GM18909 (cell line): ENCODE results near the gene SLC8A1.

Source experiments
- ATAC-seq: cut with Tn5 transposase; IDR thresholded peaks from one replicate; pipeline ENCODE4 v1.9.1; 2021; ENCODE audit warnings: mild to moderate bottlenecking; ENCODE audit not compliant: unreplicated experiment, poor library complexity

Gene SLC8A1

DNA sequence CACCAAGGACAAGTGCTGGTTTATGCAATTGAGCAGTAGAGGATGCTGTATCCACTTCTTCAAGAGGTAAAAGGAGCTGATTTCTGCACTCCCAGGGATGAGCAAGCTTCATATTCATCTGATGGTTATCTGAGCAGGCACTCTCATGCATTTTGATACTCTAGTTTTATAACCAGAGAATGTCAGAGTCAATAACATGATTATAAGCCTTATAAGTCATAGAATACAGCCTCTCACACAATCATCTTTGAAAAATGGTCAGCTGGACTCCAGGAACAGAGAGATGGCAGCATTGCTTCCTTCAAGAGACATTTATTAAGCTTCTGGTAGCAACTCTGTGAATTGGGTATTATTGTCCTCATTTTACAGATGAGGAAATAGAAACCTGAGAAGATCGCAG, 167.1 kb downstream of the SLC8A1 start:
- no peak for ATAC-seq

DNA sequence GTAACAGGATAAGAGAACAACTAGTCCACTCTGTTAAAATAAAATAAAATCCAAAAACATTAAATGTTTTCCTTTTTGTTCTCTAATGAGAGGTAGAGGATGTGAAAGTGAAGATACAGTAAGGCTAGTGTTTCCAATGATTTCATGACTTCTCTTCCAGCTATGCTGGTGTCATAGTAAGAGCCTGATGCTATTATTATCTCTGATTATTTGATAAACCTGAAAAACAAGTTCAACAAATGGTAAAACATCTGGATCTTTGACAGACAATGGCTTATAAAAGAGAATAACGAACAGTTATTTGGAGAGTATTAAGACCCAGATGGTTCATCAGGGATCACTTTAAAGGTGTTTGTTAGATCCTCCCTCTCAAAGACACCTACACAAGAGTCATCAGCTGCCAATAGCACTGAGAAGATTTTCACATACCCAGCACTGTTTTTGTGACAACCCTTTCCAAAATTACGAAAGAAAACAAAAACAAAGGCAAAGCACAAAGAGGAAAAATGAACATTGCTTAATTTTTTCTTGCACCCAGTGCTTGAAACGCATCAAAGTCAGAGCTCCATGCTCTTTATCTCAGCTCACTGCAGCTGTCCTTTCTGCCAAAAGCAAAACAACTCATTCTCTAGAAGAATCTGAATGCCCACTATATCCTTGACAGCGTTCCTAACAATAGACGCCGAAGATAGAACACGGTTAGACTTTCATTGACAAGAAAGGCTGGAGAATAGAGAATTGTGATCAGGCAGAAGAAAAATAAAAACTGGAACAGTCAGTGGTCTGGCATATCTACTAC, 168.6 kb downstream of the SLC8A1 start:
- no peak for ATAC-seq

DNA sequence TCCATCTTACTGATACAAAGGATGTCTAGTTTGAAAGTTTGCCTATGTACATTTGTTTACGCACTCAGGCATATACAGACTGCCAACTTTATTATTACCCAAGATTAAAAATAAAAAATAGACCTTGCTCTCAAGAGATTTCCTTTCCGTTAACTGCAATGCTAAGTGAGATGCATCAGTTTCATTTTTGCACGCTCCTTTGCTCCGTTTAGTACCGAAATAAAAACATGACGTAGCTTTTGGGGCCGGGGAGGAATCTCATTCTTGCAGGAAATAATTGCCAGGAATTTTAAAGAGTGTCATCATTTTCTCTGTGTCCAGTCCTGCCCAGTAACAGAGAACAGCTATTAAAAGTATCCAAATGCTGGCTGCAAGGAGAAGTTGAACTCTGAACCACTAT, 169.5 kb downstream of the SLC8A1 start:
- peak; percentile 34 for ATAC-seq

DNA sequence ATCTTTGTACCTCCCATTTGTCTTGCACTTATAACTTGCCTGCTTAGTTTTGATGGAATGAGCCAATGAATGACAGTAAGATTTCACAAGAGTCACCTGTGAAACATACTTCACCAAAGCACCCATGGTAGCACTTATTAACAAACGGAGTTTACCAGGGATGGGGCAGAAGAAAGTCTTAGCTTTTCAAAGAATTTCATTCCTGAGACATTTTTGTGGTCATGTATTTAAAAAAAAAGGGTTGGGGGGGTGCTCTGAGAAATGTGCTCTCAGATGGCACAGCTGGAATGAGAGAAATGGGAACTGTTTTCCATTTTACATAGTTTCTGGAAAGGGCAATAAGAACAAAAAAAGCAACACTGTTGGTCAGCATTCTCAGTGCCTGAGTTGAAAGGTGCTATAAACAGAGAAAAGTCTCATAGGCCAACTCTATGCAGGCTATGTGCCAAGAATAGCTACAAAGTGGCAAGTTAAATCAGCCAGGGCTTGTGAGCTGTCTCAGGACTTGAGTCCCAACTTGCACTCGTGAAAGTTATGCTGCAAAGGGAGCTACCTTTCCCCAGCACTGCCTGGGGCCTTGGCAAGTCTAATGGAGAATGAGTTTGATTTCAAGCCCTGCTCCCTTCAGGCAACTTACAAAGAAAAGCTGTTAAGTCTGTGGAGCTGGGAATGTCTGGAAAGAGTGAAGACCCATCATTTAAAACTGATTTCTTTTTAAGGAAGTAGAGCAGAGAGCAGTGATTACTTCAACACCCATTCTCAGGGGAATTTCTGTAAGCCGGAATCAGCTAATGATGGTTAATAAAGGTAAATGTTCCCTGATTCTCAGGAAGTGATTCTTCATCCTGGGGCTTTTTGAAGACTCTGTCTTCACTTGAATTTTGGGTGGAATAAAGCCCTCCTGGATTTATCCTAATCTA, 170.6 kb downstream of the SLC8A1 start:
- peak; percentile 78 for ATAC-seq

DNA sequence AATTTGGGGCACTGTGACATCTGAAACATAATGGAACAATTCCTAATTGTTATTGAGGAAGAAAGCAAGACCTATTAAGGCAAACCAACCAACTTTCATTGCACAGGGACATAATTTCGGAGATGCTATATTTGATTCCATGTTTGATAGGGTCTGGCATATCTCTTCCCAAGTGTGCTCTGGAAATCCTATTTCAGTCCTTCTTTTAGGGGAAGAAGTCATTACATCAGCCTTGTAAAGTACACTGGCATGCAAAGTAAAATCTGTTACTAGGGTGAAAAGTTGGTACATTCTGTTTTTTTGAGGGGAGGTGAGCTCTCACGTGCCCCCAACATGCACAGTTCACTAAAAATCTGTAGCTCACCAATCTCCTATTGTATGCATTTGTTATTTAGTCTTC, 172.4 kb downstream of the SLC8A1 start:
- ATAC-seq, result no peak

DNA sequence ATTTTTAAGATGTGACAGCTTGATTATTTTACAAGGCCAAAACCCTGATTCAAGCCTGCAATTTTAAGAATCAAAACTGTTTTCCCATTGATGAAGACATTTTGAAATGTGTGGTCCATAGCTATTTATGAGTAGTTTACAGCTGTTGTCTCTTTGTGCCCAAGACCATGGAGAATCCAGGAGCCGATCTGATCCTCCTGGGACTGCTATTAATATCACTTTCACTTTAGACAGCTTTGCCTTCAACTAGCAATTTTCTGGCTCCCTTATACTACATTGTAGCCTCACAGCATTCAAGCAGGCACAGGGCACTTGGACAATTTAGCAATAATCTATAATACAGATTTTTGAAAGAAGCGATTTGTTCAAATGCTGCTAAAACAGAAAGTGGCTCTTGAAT, 172.9 kb downstream of the SLC8A1 start:
- ATAC-seq, result no peak

DNA sequence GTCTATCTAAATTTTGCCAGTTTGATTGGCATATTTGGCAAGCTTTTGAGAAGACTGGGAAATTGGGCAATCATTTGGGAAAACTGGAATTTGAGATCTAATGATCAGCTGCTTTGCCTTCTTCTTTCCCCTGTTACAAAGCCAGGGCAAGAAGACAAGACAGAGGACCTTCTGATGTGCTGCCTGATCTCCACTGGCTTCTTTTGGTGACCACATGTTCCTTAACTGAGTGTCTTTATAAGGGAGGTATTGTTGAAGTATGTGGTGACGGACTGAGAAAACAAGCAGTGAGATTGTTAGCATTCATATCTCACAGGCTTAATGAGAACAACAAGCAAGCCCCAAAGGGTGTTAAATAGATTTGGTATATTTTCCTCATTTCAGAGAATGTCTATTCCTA, 175.8 kb downstream of the SLC8A1 start:
- ATAC-seq, result no peak

DNA sequence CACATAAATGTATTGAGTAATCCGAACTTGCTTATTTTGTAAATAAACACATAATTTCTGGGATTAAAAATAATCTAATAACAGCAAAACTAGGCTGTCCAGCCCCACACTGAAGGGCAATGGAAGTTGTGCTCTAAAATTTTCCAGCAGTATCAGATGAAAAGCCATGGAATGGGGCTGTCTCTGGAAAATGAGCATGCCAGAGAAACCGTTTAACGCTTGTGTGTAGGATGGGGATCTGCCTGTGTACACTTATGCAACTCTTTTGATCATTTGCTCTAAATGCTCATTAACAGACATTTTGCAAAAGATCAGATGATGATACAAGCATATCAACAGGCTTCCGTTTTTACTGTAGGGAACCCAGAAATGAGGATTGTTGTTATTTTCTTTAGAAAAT, 177.6 kb downstream of the SLC8A1 start:
- ATAC-seq, result no peak

DNA sequence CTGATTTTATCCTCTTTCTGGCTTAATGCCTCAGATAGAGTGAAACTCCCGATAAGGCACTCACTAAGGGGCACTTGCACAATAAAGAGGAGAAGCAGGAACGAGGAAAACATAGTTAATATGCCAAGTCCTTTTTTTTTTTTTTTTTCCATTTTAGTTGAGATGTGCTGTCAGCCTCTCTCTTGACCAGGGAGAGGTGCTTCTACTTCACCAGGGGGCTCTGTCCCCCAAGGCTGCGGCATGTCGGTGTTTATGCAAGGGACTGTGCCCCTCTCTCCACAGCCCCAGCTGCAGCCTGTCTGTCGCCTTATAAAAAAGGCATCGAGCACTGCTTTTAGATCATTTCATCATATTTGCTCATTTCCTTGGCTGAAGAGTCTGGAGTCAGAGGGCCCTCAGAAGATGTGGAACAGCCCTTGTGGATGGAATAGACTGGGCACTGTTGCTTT, 178.1 kb downstream of the SLC8A1 start:
- no peak for ATAC-seq

DNA sequence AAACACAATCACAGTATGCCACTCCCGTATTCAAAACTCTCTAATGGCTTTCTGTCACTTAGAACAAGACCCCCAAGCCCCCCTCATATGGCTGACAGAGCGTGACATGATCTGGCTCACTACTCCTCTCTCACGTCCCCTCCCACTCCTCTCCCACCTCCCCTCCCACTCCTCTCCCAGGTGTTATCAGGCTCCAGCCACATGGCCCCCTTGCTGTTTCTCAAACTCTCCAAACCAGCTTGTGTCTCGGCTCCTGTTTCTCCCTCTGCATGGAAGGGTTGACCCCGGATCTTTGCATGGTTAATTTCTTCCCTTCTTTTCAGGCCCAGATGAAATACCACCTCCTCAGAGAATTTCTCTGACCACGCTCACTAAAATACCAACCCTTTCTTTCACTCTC, 180.8 kb downstream of the SLC8A1 start:
- ATAC-seq, result no peak

DNA sequence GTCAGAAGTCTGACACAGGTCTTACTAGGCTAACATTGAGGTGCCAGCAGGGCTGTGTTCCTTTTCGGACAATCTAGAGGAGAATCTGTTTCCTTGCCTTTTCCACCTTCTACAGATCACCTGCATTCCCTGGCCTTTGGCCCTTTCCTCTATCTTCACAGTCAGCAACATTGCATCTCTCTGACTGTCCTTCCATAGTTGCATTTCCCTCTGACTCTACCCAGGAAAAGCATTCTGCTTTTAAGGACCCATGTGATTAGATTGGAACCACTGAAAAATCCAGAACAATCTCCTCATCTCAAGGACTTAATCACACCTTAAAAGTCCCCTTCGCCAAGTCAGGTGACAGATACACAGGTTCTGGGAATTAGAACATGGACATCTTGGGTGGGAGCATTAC, 181.5 kb downstream of the SLC8A1 start:
- no peak for ATAC-seq

DNA sequence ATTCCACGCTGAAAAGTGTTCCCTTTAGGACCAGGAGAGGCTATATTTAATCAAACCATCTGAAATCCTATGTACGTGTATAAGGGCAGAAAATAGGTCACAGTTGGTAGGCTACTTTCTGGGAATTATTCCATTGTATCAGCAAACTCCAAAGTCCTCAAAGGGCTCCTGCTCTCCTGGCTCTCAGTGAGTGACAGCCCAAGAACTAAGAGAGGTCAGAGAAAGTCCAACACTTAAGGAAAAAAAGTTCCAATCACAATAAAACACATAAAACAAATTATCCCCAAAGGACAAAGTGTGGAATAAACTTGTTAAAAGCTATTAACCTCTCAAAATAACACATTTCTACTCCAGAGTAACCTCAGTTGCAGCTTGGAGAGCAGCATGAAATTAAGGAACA, 183.3 kb downstream of the SLC8A1 start:
- no peak for ATAC-seq

DNA sequence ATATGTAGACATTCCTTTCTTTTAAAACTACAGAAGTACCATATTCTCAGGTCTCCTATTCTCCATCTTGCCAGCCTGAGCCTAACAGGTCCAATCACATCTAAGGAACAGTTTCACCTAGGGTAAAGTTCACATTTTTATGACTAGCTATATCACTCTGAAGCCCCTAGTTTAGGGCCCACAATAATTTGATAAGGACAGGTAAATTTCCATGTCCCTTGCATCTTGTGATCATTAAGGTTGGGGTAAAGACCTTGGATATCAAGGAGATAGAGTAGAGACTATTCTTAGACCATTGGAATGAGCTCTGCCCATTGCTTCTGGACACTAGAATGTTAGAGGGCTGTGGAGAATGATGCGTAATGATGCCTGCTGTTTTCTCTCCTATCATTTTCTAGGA, 185.7 kb downstream of the SLC8A1 start:
- ATAC-seq, result no peak

DNA sequence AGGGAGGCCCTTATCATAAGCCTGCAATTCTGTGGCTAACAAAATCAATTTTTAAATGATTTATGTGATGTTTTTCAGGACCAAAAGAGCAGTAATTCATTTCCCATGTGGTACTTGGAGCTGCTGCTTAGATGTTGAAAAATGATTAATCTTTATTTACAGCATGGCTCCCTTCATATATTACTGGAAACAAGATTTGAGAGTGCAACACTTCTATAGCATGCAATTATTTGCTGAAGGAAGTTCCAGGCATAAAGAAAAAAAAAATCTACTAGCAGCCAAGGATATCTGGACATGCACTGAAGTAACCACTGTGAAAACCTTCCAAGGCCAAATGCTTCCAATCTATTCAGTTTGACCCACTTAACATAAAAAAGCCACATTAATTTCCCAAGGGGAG, 186.3 kb downstream of the SLC8A1 start:
- ATAC-seq, result no peak

DNA sequence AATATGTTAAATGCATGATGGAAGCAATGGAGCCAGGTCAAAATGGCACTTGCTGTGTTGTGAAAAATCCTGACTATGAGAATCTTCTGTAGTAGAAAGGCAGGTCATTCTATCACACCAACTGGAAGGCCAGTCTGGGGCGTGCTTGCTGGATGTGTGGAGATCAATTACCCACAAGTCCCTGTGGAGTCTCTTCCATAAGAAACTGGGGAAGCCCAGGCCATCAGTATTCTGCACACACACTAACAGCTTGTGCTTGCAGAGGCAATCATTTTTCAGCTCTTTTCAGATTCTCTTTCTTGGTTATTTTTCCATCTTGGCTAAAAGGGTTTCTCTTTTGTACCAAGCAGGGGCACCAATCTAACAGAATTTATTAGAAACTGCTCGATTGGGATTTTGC, 190.8 kb downstream of the SLC8A1 start:
- ATAC-seq, result no peak

DNA sequence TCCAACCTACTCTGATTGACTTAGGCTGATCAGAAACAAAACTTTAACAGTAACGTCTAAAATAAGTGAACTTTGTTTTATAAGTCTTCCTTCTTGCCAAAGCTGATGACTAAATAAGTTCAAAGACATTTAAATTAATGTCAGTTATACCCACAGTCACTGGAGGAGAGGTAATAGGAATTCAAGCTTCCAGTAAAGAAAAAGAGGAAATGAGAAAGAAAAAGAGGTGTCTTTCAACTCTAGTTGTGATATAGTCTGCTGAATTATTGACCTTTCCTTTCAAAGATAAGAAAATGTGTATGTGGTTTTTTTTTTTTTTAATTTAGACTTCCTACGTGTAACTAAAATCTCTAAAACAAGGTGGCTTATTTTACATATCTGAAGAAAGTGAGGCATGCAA, 191.5 kb downstream of the SLC8A1 start:
- no peak for ATAC-seq

DNA sequence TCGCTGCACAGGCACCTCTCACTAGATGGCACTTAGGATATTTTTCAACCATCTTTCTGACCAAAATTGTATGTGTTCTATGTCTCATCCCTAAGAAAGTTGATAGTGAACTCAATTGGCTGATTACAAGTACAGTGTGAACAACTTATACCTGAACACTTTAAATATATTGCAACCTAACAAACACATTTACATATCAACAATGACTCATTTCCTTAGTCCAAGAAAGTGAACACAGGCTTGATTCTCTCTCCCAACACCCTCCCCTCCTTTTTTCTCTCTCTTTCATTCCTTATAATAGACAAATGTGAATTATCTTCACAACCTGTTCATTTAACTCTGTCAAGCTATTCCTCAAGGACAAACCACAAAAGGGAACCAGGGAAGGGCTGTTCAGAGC, 192.0 kb downstream of the SLC8A1 start:
- no peak for ATAC-seq

DNA sequence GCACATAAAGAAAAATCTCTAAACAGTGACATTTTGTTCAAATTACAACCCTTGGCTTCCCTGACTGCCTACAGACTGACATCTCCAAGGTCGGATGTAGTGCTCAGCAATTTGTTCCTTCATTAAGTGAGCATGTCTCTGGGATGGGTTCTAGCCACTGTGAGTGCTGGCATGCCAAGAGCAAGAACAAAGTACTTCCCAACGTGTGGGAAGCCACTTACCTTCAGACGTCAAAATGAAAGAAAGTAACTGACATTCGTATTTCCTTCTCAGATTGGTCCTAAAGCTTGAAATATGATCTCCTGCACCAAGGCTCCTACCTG, 193.8 kb downstream of the SLC8A1 start:
- no peak for ATAC-seq

DNA sequence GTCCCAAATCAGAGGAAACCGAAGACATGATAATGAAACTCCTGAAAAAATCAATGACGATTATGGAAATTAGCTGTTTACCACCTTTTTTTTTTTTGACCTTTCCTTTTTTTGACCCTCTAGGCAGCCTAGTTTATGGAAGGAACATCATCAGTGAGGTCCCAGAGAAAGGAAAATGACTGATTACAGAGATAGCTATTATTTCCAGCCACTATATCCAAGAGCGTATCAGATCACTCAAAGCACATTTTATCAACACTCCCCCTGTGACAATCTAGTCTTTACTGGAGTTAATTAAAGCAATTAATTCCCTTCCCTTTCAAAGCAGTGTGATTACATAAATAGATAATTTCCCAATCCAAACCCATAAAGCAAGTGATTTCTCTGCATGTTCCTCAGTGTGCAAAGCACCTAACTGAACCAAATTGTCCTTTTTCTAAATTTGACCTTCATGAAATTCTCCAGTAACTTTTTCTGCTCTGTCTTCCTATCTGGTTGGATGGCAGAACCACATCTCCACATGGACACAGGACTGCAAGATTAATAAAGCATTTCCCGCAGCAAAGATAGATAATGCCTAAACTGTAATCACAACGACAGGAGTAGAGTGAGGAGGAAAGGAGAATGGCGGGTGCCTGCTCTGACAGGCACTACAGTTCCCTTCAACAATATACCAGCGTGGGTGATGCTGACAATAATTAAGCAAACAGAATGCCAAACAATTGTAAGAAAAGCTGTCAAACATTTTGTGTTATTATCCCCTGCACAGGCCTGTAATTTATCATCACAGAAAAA, 194.4 kb downstream of the SLC8A1 start:
- ATAC-seq, result no peak

DNA sequence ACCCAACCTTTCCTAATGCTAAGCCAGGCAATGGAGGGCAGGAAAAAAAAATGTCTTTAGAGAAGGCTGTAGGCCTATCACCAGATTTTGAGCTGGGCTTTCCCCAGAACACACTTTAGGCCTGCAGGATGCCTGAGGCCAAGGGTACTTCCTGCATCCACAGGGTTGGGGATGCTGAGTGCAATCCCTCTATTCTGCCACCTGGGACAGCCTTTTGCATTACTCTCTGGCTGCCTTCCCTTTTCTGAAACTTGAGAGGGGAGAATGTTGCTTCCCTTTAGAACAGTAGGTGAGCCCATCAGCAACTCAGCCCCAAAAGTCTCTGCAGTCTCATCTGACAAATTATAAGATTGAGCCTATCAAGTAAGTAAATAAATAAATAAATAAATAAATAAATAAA, 195.2 kb downstream of the SLC8A1 start:
- ATAC-seq, result no peak

DNA sequence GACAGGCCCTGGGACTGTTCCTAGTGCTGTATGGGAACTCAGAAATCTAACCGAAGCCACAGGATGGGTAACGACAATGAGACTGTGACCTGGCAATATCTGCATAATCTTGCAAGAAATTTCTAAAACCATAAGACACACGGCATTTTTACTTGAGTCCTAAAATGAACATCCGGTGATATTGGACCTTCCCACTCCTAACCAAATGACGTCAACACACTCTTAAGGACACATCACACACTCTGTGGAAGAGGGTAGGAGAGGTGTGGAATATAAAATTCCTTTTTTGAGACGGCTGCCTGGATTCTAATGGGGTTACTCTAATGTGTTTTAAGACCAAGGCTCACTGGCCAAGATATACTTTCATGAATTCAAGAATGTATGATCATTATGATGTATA, 195.9 kb downstream of the SLC8A1 start:
- ATAC-seq, result no peak
